ENCODE data around the gene PRPSAP2. TPM values are rescaled to one million over a fixed set of nuclear protein-coding genes. Genes with fewer than 3 reads are reported as not detected.

The PRPSAP2 gene
- total RNA-seq, 1 donor from 2014 or later: 37.5 TPM

- DNase-seq (ENCODE audit: low read depth, low spot score): no peak
Observed at GRCh38 chr17:18978050-18978449, 120.1 kb downstream of the PRPSAP2 start.

- no peak for DNase-seq (ENCODE audit: low read depth, low spot score)
Observed at GRCh38 chr17:18978655-18979054, 120.7 kb downstream of the PRPSAP2 start.

Other genes with a start within 250 kb of the PRPSAP2 start
- not detected in 2 replicates for gene TBC1D28, start 213.7 kb upstream of the PRPSAP2 start, total RNA-seq
- gene FOXO3B, start 175.8 kb upstream of the PRPSAP2 start, total RNA-seq: 3.5 and 3.9 TPM in 2 replicates
- under 0.01 TPM in 1 of 2 replicates, not detected in the other for gene FBXW10, start 114.1 kb upstream of the PRPSAP2 start, total RNA-seq
- 46.3 and 62.8 TPM in 2 replicates for gene TVP23B, start 76.9 kb upstream of the PRPSAP2 start, total RNA-seq
- gene SLC5A10, start 94.0 kb downstream of the PRPSAP2 start, total RNA-seq: not detected in 2 replicates
- gene FAM83G, start 146.6 kb downstream of the PRPSAP2 start, total RNA-seq: 13.3 and 13.6 TPM in 2 replicates
- gene GRAP, start 188.8 kb downstream of the PRPSAP2 start, total RNA-seq: 16.5 and 20.5 TPM in 2 replicates

Data from pulmonary artery endothelial cell (primary cell).